ENCODE results near the gene CCDC59.
A peak's percentile ranks its signal among the peaks of the same experiment; 100 is the strongest.
"Not testable (repeated sequence)": the region's sequence is repeated elsewhere in the genome, so short reads cannot be mapped to it uniquely, and the experiment has no call there.

The CCDC59 gene, protein sequence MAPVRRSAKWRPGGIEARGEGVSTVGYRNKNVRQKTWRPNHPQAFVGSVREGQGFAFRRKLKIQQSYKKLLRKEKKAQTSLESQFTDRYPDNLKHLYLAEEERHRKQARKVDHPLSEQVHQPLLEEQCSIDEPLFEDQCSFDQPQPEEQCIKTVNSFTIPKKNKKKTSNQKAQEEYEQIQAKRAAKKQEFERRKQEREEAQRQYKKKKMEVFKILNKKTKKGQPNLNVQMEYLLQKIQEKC

DNA sequence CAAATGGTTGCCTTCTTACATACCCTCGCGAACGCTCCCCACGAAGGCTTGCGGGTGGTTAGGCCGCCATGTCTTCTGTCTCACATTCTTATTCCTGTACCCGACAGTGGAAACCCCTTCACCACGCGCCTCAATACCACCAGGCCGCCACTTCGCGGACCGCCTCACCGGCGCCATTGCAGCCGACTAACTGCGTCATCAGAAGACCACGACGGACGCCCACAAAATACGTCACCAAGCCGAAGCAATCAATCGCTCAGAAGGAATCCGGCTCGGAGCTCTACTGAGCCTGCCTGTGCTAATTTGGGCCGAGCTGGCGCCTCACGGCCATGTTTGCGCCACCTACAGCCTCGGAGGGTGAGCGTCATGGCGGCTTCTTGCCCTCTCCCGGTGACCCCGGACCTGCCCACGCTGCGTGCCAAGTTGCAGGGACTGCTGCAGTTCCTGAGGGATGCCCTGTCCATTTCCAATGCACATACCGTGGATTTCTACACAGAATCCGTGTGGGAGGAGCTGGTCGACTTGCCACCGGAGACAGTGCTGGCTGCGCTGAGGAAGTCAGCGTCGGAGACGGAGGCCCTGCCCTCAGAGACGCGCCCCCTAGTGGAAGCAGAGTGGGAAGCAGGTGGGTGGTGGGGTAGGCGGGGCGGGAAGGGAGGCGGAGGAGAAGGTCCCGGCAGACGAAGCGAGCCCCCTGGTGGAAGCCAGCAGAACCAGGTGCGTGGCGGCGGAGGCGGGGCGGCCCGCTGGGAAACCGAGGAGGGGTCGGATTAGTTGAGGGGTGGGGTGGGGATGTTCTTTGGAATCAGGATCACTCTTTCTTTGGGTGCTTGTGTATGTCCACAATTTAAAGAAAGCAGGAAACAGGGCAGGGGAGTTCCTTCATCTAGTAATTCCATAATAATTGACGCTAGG, at the start of gene CCDC59, which contains the start of gene METTL25:
CCDC59 (minus strand) TSS at position 188 of the 915 bp plus-strand sequence; CDS start at position 177, 11 bp downstream.
METTL25 (plus strand) TSS at position 330 of the 915 bp plus-strand sequence; CDS start at position 367, 37 bp downstream.
- peak; percentile 94 for DNase-seq (ENCODE audit: low spot score)

DNA sequence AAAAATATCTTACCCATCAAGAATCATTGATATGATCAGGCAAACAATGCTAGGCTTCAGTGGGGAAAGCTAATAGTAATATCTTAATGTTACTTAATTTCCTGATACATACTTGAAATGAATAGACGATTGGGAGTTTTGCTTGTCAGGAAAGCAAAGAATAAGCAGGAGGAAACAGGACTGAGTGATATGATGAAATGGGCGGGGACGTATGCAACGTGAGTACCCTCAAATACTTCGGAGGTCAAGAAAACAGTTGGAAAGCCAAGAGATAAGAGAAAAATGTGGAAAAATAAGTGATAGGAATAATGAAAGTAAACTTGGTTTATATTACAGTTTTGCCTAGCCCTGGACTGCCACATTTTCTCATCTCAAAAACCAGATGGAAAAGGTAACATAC, 49.3 kb upstream of the CCDC59 start:
- DNase-seq (ENCODE audit: low spot score) = no peak

DNA sequence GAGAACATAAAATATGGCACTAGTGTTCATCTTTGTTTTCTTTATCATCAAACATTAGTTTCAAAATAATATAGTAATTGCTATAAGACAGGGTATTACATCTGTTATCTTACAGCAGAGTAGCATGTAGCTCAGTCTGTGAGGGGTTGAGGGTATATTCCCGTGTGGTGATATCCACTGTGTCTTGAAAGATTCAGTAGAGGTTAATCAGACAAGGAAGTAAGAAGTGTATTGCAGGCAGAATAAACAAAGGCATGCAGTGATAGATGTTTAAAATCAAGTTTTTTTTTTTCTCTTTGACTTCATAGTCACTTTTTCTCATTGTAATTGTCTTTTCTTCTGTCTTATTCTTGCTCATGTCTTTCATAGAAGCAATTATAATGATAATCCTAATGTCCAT, 48.5 kb upstream of the CCDC59 start:
- DNase-seq (ENCODE audit: low spot score) = no peak

DNA sequence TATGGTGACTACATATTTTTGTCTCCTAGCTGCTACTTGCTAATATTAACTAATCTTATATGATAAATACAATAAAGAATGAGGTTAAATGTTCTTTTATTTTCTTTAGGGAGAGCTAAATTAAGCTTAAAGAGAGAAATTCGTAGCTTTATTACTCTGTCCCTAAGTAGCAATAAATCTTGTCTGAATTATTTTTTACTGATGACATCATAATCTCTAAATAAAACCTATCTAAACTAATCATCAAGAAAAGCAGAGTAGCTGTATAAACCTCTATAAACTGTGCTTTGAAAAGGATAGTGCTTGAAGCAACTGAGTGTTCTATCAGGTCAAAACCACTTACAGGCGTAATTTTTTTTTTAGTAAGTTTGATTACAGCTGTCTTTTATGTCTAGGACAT, 42.6 kb upstream of the CCDC59 start:
- no peak for DNase-seq (ENCODE audit: low spot score)

DNA sequence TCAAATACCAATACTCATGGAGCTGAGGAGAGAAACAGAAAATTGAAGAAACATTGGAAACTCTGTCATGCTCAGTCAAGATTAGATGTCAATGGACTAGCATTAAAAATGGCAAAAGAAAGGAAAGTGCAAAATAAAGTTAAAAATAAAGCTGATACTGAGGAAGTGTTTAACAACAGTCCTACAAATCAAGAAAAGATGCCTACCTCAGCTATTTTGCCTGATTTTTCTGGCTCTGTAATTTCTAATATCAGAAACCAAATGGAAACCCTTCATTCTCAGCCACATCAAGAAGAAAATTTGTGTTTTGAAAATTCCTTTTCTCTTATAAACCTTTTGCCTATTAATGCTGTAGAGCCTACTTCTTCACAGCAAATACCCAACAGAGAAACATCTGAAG, 40.7 kb upstream of the CCDC59 start:
- DNase-seq (ENCODE audit: low spot score) = no peak

DNA sequence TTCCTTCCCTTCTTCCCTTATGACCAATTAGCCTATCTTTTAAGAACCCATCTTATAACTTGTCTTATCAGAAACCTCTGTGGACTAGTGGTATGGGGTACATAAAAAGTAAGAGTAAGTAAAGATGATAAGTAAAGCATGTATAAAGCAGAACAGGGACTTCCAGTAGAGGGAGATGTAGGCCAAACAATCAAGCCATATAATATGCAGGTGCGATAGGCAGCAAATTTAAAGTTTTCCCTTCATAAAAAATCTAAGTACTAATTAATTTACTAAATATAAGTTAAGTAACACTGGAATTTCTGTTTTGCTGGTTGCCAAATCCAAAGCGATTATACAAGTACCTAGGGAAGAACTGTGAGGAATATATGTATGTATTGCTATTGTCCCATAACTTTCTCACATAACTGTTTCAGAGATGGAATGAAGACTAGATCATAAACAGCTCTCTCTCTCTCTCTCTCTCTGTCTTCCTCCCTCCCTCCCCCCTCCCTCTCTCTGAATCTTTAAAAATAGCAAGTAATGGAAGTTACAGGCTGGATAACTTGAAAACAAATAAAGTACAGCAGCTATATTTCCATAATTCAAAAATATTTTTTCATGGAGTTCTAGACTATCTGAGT, 25.9 kb upstream of the CCDC59 start:
- peak; percentile 45 for DNase-seq (ENCODE audit: low spot score)

DNA sequence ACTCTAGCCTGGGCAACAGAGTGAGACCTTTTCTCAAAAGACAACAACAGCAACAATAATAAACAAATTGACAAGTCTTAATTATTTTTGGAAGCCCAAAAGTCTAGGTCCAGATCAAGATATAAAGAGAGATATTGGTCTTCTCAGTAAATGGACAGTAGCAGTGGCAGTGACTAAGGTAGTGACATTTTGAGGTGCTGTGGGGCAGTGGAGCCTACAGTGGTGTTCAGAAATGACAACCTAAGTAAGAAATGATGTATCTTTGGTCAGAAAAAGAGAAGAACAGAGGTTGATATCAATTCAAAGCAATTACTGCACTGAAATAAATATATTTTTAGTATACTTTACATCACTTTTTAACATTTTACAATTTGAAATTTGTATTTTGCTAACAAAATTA, 20.8 kb upstream of the CCDC59 start:
- no peak for DNase-seq (ENCODE audit: low spot score)

DNA sequence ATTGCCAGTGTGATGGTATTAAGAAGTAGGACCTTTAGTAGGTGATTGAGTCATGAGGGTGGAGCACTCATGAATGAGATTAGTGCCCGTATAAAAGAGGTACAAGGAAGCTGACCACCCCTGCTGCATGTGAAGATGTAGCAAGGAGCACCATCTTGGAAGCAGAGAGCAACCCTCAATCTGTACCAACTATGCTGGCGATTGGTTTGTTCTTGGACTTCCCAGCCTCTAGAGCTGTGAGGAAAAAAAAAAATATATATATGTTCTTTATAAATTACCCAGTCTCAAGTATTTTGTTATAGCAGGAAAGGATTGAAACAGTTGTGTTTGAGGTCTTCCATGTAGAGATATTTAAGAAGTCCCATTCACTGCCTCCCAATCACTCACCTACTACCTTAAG, 17.0 kb upstream of the CCDC59 start:
- DNase-seq (ENCODE audit: low spot score) = no peak

DNA sequence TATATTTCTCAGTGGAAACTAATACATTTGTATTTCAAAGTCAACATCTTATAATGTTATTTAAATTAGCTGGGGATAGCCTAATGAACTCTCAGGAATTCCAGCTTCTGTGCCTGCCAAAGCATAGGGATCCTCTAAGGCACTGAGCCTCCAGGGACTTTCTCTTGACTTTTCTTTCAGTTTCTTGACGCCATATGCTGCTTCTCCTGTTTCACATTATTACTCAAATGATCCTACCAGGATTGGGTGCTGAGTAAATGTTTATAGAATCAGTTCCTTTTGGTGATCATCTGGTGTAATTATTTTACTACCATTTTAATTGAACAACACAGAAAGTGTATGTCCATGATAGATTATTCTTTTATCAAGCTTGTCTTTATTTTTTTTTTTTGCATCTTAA, 8.0 kb upstream of the CCDC59 start:
- DNase-seq (ENCODE audit: low spot score) = peak; percentile 42

DNA sequence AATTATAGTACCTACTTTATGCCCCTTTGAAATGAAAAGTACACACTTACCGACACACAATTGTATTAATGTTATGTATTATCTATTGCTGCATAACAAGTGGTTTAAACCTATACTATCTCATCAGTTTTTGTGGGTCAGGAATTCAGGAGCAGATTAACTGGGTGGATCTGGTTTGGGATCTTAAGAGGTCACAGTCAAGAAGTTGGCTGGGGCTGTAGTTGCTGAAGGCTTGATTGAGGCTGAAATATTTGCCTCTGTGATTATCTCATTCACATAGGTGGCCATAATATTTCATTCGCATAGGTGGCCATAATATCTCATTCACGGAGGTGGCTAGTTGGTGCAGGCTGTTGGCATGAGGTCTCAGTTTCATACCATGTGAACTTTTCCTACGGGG, 5.8 kb upstream of the CCDC59 start:
- DNase-seq (ENCODE audit: low spot score) = no peak

DNA sequence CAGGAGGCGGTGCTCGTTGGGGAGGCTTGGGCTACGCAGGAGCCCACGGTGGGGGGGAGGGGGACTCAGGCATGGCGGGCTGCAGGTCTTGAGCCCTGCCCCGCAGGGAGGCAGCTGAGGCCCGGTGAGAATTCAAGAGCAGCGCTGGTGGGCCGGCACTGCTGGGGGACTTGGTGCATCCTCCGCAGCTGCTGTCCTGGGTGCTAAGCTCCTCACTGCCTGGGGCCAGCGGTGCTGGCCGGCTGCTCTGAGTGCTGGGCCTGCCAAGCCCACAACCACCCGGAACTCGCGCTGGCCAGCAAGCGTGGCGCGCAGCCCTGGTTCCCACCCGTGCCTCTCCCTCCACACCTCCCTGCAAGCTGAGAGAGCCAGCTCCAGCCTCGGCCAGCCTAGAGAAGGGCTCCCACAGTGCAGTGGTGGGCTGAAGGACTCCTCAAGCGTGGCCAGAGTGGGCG, 3.3 kb upstream of the CCDC59 start:
- no peak for DNase-seq (ENCODE audit: low spot score)

DNA sequence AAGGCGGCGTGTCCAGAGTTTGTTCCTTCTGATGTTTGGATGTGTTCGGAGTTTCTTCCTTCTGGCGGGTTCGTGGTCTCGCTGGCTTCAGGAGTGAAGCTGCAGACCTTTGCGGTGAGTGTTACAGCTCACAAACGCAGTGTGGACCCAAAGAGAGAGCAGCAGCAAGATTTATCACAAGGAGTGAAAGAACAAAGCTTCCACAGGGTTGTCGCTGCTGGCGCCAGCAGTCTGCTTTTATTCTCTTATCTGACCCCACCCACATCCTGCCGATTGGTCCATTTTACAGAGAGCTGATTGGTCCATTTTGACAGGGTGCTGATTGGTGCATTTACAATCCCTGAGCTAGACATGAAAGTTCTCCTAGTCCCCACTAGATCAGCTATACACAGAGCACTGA, 2.6 kb upstream of the CCDC59 start:
- not testable (repeated sequence) for DNase-seq (ENCODE audit: low spot score)

DNA sequence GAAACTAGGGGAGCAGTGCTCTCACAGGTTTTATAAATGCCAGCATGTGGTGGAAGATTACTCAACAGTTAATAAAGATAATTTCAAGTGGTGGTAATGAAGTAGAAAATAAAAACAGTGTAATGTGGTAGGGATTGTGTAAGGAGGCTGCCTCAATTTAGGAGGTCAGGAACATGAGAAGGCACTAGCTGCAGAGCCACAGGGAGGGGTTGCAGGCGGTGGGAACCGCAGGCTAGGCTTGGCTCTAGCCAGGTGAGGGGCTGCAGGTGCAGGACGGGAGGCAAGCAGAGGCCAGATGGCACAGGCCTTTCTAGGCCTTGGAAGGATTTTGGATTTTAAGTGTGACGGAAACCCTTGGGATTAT, 910 bp upstream of the CCDC59 start:
- DNase-seq (ENCODE audit: low spot score) = peak; percentile 40

DNA sequence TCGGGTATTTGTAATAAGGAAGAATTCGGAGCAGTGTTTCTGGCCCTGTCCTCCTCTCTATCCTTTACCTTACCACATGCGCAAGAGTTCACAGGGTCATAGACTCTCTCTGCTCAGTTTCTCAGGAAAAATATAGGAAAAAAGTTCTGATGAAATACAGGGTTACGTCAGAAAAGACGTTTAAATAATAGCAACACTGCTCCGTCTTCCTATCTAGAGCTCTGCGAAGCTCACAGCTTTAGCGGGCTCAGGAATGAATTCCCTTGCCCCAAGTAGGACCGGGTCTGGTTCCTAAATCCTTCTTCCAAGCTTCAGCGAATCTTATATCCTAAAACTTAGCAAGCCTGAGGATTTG, 365 bp downstream of the CCDC59 start:
- DNase-seq (ENCODE audit: low spot score) = no peak

DNA sequence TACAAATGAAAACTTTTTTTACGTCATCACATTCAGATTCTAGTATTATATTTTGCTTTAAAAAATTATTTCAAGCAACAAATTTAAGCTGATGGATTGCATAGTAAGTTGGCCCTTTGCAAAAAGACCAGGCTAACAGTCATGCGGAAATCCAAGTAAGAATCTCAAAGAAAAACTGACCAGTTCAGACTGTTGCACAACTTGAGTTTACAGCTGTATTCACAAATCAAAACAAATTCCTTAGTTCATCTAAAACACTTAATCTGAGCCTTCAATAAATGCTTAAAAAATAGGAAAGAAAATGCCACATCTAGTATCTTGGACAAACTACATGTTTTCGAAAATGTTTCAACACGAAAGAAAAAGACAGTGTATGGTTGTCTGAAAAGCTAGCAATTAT, 847 bp downstream of the CCDC59 start:
- DNase-seq (ENCODE audit: low spot score) = no peak

DNA sequence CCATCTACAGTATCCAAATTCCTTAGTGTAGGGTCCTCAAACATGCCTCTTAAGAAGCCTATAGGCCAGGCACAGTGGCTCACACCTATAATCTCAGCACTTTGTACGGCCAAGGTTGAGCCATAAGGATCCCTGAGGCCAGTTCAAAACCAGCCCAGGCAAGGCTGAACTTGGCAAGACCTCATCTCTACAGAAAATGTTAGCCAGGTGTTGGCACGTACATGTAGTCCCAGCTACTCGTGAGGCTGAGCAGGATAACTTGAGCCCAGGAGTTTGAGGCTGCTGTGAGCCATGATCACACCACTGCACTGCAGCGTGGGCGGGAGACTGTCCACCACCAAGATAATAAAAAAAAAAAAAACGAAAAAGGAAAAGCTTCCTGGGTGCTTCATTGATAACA, 6.8 kb downstream of the CCDC59 start:
- DNase-seq (ENCODE audit: low spot score) = no peak

DNA sequence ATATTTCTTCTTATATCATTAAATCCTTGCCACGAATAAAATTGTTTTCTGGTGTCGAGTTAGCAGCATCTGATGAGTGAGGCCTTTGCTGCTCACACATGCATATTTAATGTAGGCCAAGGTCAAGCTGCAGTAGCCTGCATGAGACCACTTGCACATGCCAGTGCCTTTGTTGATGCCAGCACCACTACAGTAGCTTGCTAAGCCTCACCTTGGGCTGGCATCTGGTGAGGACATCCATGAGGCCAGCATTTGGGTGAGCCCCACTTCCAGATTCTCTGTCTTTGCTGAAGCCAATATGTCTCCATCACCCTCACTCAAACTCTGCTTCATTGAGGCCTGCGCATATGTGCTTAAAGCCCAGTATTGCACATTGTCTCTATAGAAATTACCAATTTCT, 8.0 kb downstream of the CCDC59 start:
- no peak for DNase-seq (ENCODE audit: low spot score)

DNA sequence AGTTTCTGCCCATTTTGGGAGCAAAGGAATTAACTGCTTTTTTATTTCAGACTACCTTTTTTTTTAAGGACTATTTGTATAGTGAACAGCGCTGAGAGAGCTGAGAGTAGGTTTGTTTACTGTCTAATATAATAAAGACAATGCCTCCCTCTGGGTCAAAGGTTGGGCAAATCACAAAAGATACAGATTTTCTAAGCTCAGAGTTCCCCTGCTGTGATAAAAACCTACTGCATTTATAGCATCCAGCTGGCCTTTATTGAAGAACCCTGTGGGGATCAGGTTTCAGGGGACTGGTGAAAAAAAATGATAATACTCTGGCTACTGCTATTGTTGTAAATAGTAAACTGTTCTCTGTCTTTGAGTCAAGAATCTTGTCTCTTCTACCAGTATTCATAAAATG, 28.7 kb downstream of the CCDC59 start:
- no peak for DNase-seq (ENCODE audit: low spot score)

DNA sequence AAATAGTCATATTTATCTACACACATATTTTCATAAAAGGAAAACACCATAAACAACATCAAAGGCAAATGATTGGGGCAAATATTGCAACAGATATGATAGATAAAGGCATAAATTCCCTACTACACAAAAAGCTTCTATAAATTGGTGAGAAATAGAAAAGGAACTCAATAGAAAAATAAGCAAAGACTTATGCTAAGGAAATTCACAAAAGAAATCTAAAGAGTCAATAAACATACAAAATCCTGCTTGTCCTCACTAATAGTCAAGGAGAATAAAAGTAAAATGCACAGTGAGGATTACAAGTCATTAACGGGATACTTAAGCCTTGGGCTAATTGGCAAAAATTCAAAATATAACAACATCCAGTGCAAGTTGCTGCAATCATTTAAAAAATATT, 30.3 kb downstream of the CCDC59 start:
- no peak for DNase-seq (ENCODE audit: low spot score)

DNA sequence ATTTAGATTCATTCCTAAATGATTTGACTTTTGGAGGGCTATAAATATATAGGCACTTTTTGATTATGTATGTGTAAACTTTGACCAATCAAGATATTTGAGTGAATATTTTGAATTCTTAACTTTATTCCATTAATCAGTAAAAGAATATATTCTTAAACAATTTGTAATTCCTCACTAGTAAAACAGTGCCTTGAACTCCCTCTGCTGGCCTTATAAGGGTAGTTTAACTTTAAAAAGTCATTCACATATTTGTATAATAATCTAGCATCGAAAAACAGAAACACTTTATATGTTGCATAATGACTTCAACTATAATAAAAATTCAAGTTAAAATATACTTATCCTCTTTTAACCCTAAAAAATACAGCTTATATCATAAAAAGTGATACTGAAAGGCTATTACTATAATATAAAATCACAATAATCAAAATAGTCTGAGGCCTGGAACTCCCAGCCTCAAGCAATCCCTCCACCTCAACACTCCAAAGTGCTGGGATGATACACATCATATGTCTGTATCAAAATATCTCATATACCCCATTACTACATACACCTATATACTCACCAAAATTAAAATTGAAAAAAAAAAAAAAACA, 31.2 kb downstream of the CCDC59 start:
- peak; percentile 21 for DNase-seq (ENCODE audit: low spot score)

DNA sequence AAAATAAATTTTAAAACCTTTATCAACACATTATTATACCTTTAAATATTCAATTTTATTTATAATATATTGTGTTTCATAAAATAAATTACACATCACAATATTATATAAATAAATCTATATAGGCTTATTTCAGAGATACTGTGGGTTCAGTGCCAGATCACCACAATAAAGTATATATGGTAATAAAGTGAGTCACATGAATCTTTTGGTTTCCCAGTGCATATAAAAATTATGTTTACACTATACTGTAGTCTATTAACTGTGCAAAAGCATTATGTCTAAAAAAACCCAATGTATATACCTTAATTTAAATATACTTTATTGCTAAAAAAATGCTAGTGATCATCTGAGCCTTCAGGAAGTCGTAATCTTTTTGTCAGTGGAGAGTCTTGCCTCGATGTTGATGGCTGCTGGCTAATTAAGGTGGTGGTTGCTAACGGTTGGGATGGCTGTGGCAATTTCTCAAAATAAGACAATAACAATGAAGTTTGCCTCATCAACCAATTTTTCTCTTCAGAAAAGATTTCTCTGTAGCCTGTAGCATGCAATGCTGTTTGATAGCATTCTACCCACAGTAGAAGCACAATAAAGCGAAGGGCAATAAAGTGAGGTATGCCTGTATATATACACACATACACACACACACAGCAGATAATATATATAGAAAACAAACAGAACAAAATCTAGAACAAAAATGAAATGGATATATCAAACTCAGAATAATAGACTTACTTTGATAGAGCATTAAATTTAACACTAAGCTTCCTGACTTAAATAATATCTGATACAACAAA, 32.4 kb downstream of the CCDC59 start:
- no peak for DNase-seq (ENCODE audit: low spot score)

DNA sequence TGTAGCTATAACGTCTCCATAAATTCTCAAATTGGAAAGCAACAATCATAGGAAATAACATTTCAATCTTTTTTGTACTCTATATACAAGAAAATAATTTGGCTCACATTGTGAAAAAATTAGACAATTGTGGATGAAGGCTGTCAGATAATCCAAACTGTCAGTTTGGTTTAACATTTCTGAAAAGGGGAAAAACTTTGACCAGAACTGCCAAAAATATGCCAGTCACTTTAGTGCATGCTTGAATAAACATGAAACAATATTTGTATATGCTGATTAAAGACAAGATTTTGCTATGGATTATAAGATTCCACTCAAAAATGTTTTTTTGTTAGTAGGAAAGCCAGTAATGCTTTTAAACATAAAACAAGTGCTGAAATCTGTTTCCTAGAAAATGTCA, 38.9 kb downstream of the CCDC59 start:
- DNase-seq (ENCODE audit: low spot score) = no peak

Data from D341Med (cell line).